ENCODE data around the gene FSCB. TPM values are rescaled to one million over a fixed set of nuclear protein-coding genes. Genes with fewer than 3 reads are reported as not detected.
"Not testable (repeated sequence)": the region's sequence is repeated elsewhere in the genome, so short reads cannot be mapped to it uniquely, and the experiment has no call there.

The FSCB gene
- total RNA-seq: not detected in 2 replicates
- long read RNA-seq: 0 reads

- no peak within 1 kb of the TSS for H3K27ac Mint-ChIP-seq (ENCODE audit: unreplicated experiment)
Observed at GRCh38 chr14:44507183-44507582, at the start of gene FSCB. Gene FSCB, minus strand, starts transcription at chr14:44507283. Its CDS starts 296 bp downstream, at chr14:44506987.

GRCh38 chr14:44531658-44532057 is 24.6 kb upstream of the FSCB start:
- DNase-seq (ENCODE audit: low read depth, low spot score): no peak
- Mint-ChIP-seq H3K27ac (ENCODE audit: unreplicated experiment) (no peak overlapping the region), H3K36me3 (ENCODE audit: low read depth) (no peaks in the 10 kb centered on the region), H3K4me1 (peaks cover 11% of the 10 kb centered on the region), H3K4me3 (no peak overlapping the region), H3K9me3 (no peaks in the 10 kb centered on the region), H3K27me3 (ENCODE audit: low read depth) (no peaks in the 10 kb centered on the region)
- TF ChIP-seq, protein P1, sequence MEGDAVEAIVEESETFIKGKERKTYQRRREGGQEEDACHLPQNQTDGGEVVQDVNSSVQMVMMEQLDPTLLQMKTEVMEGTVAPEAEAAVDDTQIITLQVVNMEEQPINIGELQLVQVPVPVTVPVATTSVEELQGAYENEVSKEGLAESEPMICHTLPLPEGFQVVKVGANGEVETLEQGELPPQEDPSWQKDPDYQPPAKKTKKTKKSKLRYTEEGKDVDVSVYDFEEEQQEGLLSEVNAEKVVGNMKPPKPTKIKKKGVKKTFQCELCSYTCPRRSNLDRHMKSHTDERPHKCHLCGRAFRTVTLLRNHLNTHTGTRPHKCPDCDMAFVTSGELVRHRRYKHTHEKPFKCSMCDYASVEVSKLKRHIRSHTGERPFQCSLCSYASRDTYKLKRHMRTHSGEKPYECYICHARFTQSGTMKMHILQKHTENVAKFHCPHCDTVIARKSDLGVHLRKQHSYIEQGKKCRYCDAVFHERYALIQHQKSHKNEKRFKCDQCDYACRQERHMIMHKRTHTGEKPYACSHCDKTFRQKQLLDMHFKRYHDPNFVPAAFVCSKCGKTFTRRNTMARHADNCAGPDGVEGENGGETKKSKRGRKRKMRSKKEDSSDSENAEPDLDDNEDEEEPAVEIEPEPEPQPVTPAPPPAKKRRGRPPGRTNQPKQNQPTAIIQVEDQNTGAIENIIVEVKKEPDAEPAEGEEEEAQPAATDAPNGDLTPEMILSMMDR (conservative IDR thresholded peaks at IDR 0.05): no peak

More at GRCh38 chr14:44507183-44507582, at the start of gene FSCB:
- Mint-ChIP-seq H3K9me3 (peaks cover 3% of the 10 kb centered on the region), H3K4me3 (no peak within 1 kb of the TSS), H3K4me1 (no peaks in the 10 kb centered on the region), H3K27me3 (ENCODE audit: low read depth) (no peaks in the 10 kb centered on the region), H3K36me3 (ENCODE audit: low read depth) (no peaks in the 10 kb centered on the region)
- DNase-seq (ENCODE audit: low read depth, low spot score): no peak
- TF ChIP-seq, protein P1 (conservative IDR thresholded peaks at IDR 0.05): no peak

DNA sequence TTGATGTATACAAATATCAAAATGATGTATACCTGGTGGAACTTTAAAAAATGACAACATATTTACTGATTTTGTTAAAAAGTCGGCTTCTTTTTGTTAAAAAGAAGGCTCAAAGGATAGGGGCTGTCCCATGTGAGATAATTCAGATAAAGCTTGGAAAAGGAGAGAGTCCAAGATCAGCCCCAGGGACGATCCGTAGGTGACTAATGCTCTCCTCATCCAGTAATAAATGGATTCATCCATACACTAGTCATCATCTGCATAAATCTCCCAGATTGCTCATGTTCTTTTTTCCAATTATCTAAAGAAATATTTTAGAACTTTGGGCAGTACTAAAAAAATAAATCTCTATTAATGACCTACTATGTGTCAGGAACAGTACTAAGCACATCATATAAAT is 23.4 kb upstream of the FSCB start:
- peaks cover 11% of the 10 kb centered on the region for H3K4me1 Mint-ChIP-seq
- DNase-seq (ENCODE audit: low read depth, low spot score): no peak
- no peaks in the 10 kb centered on the region for H3K9me3 Mint-ChIP-seq
- H3K27ac Mint-ChIP-seq (ENCODE audit: unreplicated experiment): no peak overlapping the region
- no peaks in the 10 kb centered on the region for H3K36me3 Mint-ChIP-seq (ENCODE audit: low read depth)
- TF ChIP-seq, protein P1 (conservative IDR thresholded peaks at IDR 0.05): no peak
- H3K4me3 Mint-ChIP-seq: no peak overlapping the region
- no peaks in the 10 kb centered on the region for H3K27me3 Mint-ChIP-seq (ENCODE audit: low read depth)

GRCh38 chr14:44529026-44529425 is 21.9 kb upstream of the FSCB start:
- TF ChIP-seq, protein P1 (conservative IDR thresholded peaks at IDR 0.05): no peak
- Mint-ChIP-seq H3K4me1 (peaks cover 11% of the 10 kb centered on the region), H3K27me3 (ENCODE audit: low read depth) (no peaks in the 10 kb centered on the region), H3K4me3 (no peak overlapping the region), H3K36me3 (ENCODE audit: low read depth) (no peaks in the 10 kb centered on the region), H3K27ac (ENCODE audit: unreplicated experiment) (no peak overlapping the region), H3K9me3 (no peaks in the 10 kb centered on the region)
- DNase-seq (ENCODE audit: low read depth, low spot score): no peak

GRCh38 chr14:44528180-44528579 is 21.1 kb upstream of the FSCB start:
- Mint-ChIP-seq H3K27me3 (ENCODE audit: low read depth) (no peaks in the 10 kb centered on the region), H3K4me3 (no peak overlapping the region), H3K4me1 (peaks cover 11% of the 10 kb centered on the region), H3K9me3 (no peaks in the 10 kb centered on the region), H3K36me3 (ENCODE audit: low read depth) (no peaks in the 10 kb centered on the region), H3K27ac (ENCODE audit: unreplicated experiment) (no peak overlapping the region)
- no peak for DNase-seq (ENCODE audit: low read depth, low spot score)
- TF ChIP-seq, protein P1 (conservative IDR thresholded peaks at IDR 0.05): no peak

GRCh38 chr14:44525237-44525636 is 18.2 kb upstream of the FSCB start:
- Mint-ChIP-seq H3K9me3 (no peaks in the 10 kb centered on the region), H3K36me3 (ENCODE audit: low read depth) (no peaks in the 10 kb centered on the region), H3K27ac (ENCODE audit: unreplicated experiment) (no peak overlapping the region), H3K4me3 (no peak overlapping the region), H3K4me1 (peaks cover 11% of the 10 kb centered on the region), H3K27me3 (ENCODE audit: low read depth) (no peaks in the 10 kb centered on the region)
- TF ChIP-seq, protein P1 (conservative IDR thresholded peaks at IDR 0.05): no peak
- no peak for DNase-seq (ENCODE audit: low read depth, low spot score)

DNA sequence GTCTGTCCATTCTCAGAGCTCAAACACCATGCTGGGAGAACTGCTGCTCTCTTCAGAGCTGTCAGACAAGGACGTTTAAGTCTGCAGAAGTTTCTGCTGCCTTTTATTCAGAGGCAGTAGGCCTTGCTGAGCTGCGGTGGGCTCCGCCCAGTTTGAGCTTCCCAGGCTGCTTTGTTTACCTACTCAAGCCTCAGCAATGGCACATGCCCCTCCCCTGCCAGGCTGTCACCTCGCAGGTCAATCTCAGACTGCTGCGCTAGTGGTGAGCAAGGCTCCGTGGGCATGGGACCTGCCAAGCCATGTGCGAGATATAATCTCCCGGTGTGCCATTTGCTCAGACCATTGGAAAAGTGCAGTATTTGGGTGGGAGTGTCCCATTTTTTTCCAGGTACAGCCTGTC is 8.6 kb upstream of the FSCB start:
- not testable (repeated sequence) for H3K36me3 Mint-ChIP-seq (ENCODE audit: low read depth); H3K27ac Mint-ChIP-seq (ENCODE audit: unreplicated experiment); H3K4me1 Mint-ChIP-seq; H3K27me3 Mint-ChIP-seq (ENCODE audit: low read depth); DNase-seq (ENCODE audit: low read depth, low spot score); H3K4me3 Mint-ChIP-seq; H3K9me3 Mint-ChIP-seq

Measured in neural crest cell (in vitro differentiated cells).